B cell (primary cell): ENCODE data around the gene FBXW4. TPM values are rescaled to one million over a fixed set of nuclear protein-coding genes. Genes with fewer than 3 reads are reported as not detected.

Experiments used
- ATAC-seq: fragments of 200-7000 bp; cut with Tn5 transposase; one replicate; pipeline ENCODE4 v1.10.0; 2021; ENCODE audit warnings: low read depth, mild to moderate bottlenecking, moderate number of reproducible peaks, moderate library complexity
- CTCF ChIA-PET: fragments of 350-600 bp; sonication (Branson Sonifier 250); formaldehyde crosslinking; loops from one replicate; lab custom pipeline; 2021; ENCODE audit warnings: antibody characterized with exemption, inconsistent platforms; lab: Charles Lee
- POLR2A ChIA-PET: fragments of 350-600 bp; sonication (Branson Sonifier 250); formaldehyde crosslinking; loops from one replicate; lab custom pipeline; 2021; ENCODE audit warnings: antibody characterized with exemption; lab: Charles Lee
- DNase-seq: peaks from one replicate; pipeline ENCODE4 v3.0.0; 2013
- H2AFZ ChIP-seq: 2 replicates; pipeline ENCODE4 v1.6.1; 2012; ENCODE audit warnings: mild to moderate bottlenecking, low read depth, low read length; ENCODE audit not compliant: insufficient read depth, poor library complexity, severe bottlenecking
- H3K27ac ChIP-seq, 2 donors: 1 replicate in 1 of 2; 2 replicates in 1 of 2; pipeline ENCODE4 v1.5.1; 2012 to 2013; ENCODE audit warnings: low read length in 2 of 2, mild to moderate bottlenecking in 2 of 2, moderate library complexity in 1 of 2
- H3K27me3 ChIP-seq, 4 experiments: fragments of 200-600 bp in 1 of 4; sonication (generic) in 1 of 4; replicated peaks in 1 of 4; 1 replicate in 2 of 4; 2 replicates in 2 of 4; pipeline versions ENCODE4 v1.6.1 to v1.7.0; 2013 to 2016; ENCODE audit warnings: low read length in 3 of 4, mild to moderate bottlenecking in 2 of 4, mixed read lengths in 1 of 4, moderate library complexity in 1 of 4; ENCODE audit not compliant: insufficient read depth in 4 of 4, control insufficient read depth in 3 of 4; ENCODE audit errors: control extremely low read depth in 1 of 4
- H3K36me3 ChIP-seq, 2 experiments: replicated peaks in 1 of 2; 1 replicate in 1 of 2; 2 replicates in 1 of 2; pipeline versions ENCODE4 v1.6.1 to v1.7.1; 2013; ENCODE audit warnings: low read length in 1 of 2; ENCODE audit not compliant: insufficient read depth in 2 of 2, control insufficient read depth in 1 of 2; ENCODE audit errors: control extremely low read depth in 1 of 2, extremely low read depth in 1 of 2
- H3K4me1 ChIP-seq, 2 donors: fragments of 200-600 bp in 1 of 2; sonication (generic) in 1 of 2; 1 replicate in 1 of 2; 2 replicates in 1 of 2; pipeline versions ENCODE4 v1.5.1 to v1.6.1; 2013 to 2017; ENCODE audit warnings: low read length in 2 of 2; ENCODE audit not compliant: control insufficient read depth in 2 of 2, insufficient read depth in 2 of 2
- H3K4me2 ChIP-seq: replicated peaks from 2 replicates; pipeline ENCODE3; 2012; ENCODE audit warnings: mild to moderate bottlenecking, low read depth, low read length; ENCODE audit not compliant: poor library complexity, severe bottlenecking
- H3K4me3 ChIP-seq, 5 experiments: fragments of 200-600 bp in 1 of 5; sonication (generic) in 1 of 5; 1 replicate in 3 of 5; 2 replicates in 2 of 5; pipeline versions ENCODE4 v1.5.1 to v1.7.0; 2011 to 2016; ENCODE audit warnings: low read length in 4 of 5, mild to moderate bottlenecking in 4 of 5, low read depth in 2 of 5, control low read depth in 1 of 5, moderate library complexity in 1 of 5; ENCODE audit not compliant: insufficient read depth in 1 of 5; ENCODE audit errors: control extremely low read depth in 1 of 5, extremely low read depth in 1 of 5
- H3K79me2 ChIP-seq: fragments of 200-600 bp; sonication (generic); one replicate; pipeline ENCODE4 v1.6.0; 2016; ENCODE audit warnings: low read length; ENCODE audit not compliant: control insufficient read depth, insufficient read depth
- H3K9ac ChIP-seq: fragments of 200-600 bp; sonication (generic); 2 replicates; pipeline ENCODE4 v1.6.1; 2017; ENCODE audit warnings: mild to moderate bottlenecking, low read length, moderate library complexity
- H3K9me3 ChIP-seq, 3 donors: one replicate each; pipeline versions ENCODE4 v1.6.1 to v1.7.1; 2013; ENCODE audit warnings: low read length in 2 of 3; ENCODE audit not compliant: control insufficient read depth in 2 of 3, insufficient read depth in 1 of 3; ENCODE audit errors: control extremely low read depth in 1 of 3
- H4K20me1 ChIP-seq: 2 replicates; pipeline ENCODE4 v1.6.0; 2012; ENCODE audit warnings: mild to moderate bottlenecking, low read length; ENCODE audit not compliant: insufficient read depth, control insufficient read depth, poor library complexity, severe bottlenecking
- H3K27ac Mint-ChIP-seq: one replicate; pipeline ENCODE4 v1.8.0; 2021; ENCODE audit warnings: mixed read lengths
- H3K27me3 Mint-ChIP-seq: one replicate; pipeline ENCODE4 v1.8.0; 2021; ENCODE audit warnings: mixed read lengths
- H3K4me1 Mint-ChIP-seq: one replicate; pipeline ENCODE4 v1.8.0; 2021; ENCODE audit warnings: mixed read lengths
- H3K4me3 Mint-ChIP-seq: one replicate; pipeline ENCODE4 v1.8.0; 2021; ENCODE audit warnings: mixed read lengths
- H3K9me3 Mint-ChIP-seq: one replicate; pipeline ENCODE4 v1.8.0; 2022; ENCODE audit warnings: mixed read lengths; ENCODE audit not compliant: insufficient read depth
- EZH2 ChIP-seq: IDR thresholded peaks from 2 replicates; pipeline ENCODE4 v1.6.1; 2012; ENCODE audit warnings: borderline replicate concordance, low read depth, mild to moderate bottlenecking, moderate library complexity, low read length; ENCODE audit not compliant: insufficient read depth, poor library complexity, severe bottlenecking
- WGBS: methylation state at CpG from one replicate; pipeline ENCODE4 v1.1.5; 2013; ENCODE audit warnings: missing lambda C conversion rate; ENCODE audit not compliant: insufficient coverage; 5-methylcytosine and 5-hydroxymethylcytosine counted together
- intact Hi-C: fragments of 100-400 bp; cut with micrococcal nuclease; formaldehyde crosslinking; loops from one replicate; pipeline ENCODE4 v1.10.0; 2022
- polyA plus RNA-seq: library from polyadenylated mRNA; depleted of rRNA; stranded (reverse); fragments of >200 nt; gene quantifications from 2 replicates; pipeline ENCODE4 v1.2.3, GENCODE V29; 2012
- total RNA-seq, 2 donors: library from RNA; stranded (reverse); fragments of 120-200 nt in 1 of 2; gene quantifications; 1 replicate in 1 of 2; 2 replicates in 1 of 2; pipeline versions ENCODE4 v1.2.3 to v1.2.4, GENCODE V29; 2013 to 2022
- TF ChIP-seq, protein P1 (sequence below): fragments of 200-600 bp; IDR thresholded peaks from one replicate; pipeline ENCODE4 v1.8.0; 2022; ENCODE audit warnings: antibody characterized with exemption, mild to moderate bottlenecking

Gene FBXW4
- total and polyA plus RNA-seq, 2 donors (not counting 1 experiment from before 2014, with no cell fraction given), result 72.9 to 99.6 TPM

DNA sequence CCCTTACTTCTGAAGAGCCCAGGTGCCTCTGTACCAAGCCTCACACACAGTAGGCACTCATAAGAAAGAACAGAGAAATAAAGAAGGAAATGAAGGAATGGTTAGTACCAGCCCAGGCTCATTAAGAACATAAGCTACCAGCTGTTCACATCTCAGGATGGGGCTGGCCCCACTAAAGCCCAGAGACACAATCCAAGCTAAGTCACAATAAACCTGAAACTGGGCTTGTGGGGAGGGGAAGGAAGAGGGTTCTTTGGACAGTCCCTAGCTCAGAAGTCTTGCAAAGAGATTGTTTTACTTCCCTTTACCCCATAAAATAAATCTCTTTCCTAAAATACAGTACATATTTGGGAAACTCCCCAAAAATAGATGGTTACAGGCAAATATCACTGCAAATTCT lies 24.3 kb downstream of the FBXW4 start:
- ATAC-seq (no peak), DNase-seq (no peak)
- Histone ChIP-seq H3K4me1 (peaks cover 9 to 15% of the 10 kb centered on the region in 2 donors), H3K27me3 (no peaks in the 10 kb centered on the region), H3K27ac (no peak overlapping the region), H2AFZ (no peak overlapping the region), H3K4me2 (no peak overlapping the region), H3K9me3 (no peaks in the 10 kb centered on the region), H3K9ac (no peak overlapping the region), H3K79me2 (peaks cover 38% of the 10 kb centered on the region), H3K4me3 (no peak overlapping the region), H4K20me1 (peaks cover 2% of the 10 kb centered on the region), H3K36me3 (peaks cover 33 to 79% of the 10 kb centered on the region in 2 experiments)
- Mint-ChIP-seq H3K4me1 (peaks cover 15% of the 10 kb centered on the region), H3K4me3 (no peak overlapping the region), H3K9me3 (no peaks in the 10 kb centered on the region), H3K27ac (no peak overlapping the region), H3K27me3 (no peaks in the 10 kb centered on the region)
- ChIA-PET POLR2A (interaction anchor here (0.6 kb wide), 1 partner anchor 143 kb away, joined by 3 read pairs; no protein-coding TSS in a partner anchor), CTCF (no interaction called here)
- intact Hi-C loops, result no loop called here
- TF ChIP-seq EZH2, result no peak
- TF ChIP-seq, protein P1, sequence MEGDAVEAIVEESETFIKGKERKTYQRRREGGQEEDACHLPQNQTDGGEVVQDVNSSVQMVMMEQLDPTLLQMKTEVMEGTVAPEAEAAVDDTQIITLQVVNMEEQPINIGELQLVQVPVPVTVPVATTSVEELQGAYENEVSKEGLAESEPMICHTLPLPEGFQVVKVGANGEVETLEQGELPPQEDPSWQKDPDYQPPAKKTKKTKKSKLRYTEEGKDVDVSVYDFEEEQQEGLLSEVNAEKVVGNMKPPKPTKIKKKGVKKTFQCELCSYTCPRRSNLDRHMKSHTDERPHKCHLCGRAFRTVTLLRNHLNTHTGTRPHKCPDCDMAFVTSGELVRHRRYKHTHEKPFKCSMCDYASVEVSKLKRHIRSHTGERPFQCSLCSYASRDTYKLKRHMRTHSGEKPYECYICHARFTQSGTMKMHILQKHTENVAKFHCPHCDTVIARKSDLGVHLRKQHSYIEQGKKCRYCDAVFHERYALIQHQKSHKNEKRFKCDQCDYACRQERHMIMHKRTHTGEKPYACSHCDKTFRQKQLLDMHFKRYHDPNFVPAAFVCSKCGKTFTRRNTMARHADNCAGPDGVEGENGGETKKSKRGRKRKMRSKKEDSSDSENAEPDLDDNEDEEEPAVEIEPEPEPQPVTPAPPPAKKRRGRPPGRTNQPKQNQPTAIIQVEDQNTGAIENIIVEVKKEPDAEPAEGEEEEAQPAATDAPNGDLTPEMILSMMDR, result no peak

DNA sequence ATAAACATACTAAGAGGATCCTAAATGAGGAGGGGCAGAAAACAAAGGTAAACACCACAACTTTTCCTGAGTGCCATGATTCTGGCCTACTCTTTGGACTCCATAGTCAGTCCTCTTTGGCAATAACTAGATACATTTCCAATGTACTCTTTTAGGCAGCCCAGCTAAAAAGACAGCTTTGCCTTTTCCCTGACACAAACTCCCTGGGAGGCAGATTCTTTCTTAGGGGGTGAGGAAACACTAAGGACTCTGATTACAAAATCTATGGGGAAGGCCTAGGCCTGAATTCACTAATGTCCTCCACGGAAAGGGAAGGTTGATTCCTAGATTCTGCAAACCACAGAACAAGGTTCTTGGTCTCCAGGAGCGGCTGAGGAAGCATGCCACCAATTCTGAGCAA lies 25.8 kb downstream of the FBXW4 start:
- Histone ChIP-seq H3K9me3 (no peaks in the 10 kb centered on the region), H3K36me3 (peaks cover 30 to 81% of the 10 kb centered on the region in 2 experiments), H3K4me2 (no peak overlapping the region), H3K4me3 (no peak overlapping the region), H3K27me3 (no peaks in the 10 kb centered on the region), H3K4me1 (peaks cover 9 to 15% of the 10 kb centered on the region in 2 donors), H2AFZ (no peak overlapping the region), H3K79me2 (peaks cover 45% of the 10 kb centered on the region), H4K20me1 (peaks cover 16% of the 10 kb centered on the region), H3K27ac (no peak overlapping the region), H3K9ac (no peak overlapping the region)
- intact Hi-C loops, result loop anchor here (10.0 kb wide), 1 partner anchor 1514 kb away; no protein-coding TSS in a partner anchor
- H3K27ac Mint-ChIP-seq, result no peak overlapping the region
- peaks cover 15% of the 10 kb centered on the region for H3K4me1 Mint-ChIP-seq
- ATAC-seq (no peak), DNase-seq (no peak)
- POLR2A ChIA-PET, result no interaction called here
- H3K27me3 Mint-ChIP-seq, result no peaks in the 10 kb centered on the region
- CTCF ChIA-PET, result no interaction called here
- TF ChIP-seq, protein P1, result no peak
- TF ChIP-seq EZH2, result no peak
- 100% methylated on average over 1 of the region's 2 CpGs for WGBS
- no peaks in the 10 kb centered on the region for H3K9me3 Mint-ChIP-seq
- no peak overlapping the region for H3K4me3 Mint-ChIP-seq
